ENCODE results near the gene GSDMA.
"Not testable (repeated sequence)": the region's sequence is repeated elsewhere in the genome, so short reads cannot be mapped to it uniquely, and the experiment has no call there.

The GSDMA gene

DNA sequence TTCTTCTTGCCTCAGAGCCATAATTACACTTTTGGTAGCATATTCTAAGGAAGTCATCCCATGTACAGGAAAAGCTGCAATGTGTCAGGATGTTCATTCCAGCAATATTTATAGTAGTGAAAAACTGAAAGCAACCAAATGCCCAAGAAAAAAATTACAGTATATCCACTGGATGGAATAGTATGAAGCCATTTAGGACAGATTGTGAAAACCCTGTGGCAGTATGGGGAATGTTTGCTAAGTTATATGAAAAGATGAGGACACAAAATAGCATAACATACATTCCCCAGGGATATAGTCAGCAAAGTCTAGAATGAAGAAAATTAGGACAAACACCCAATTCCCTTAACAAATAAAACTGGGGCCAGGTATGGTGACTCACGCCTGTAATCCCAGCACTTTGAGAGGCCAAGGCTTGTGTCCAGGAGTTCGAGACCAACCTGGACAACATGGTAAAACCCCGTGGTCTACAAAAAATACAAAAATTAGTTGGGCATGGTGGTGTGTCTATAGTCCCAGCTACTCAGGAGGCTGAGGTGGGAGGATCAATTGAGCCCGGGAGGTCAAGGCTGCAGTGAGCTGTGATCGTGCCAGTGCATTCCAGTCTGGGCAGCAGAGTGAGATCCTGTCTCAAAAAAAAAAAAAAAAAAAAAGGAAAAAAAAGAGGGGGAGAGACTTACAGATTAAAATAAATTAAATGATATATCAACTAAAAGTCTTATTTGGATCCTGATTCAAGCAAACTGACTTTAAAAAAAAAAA, 33.0 kb upstream of the GSDMA start:
- peak; percentile 87 for DNase-seq

DNA sequence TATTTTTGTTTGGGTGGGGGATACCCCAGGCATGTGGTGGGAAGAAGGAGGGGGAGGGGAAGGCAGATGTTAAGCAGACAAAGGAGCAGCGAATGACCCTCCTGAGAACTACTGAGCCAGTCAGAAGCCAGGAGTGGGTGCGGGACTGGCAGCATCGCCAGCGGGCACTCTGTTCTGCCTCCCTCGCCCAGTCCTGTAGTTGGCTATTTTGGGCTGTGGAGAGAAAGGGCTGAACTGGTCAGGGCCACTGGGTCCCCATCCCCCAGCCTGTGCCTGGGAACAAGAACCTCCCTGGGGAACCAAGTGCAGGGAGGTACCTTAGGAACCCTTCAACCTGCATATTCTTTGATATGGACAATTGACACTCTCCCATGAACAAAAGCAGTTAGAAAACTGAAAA, 28.9 kb upstream of the GSDMA start:
- no peak for DNase-seq

DNA sequence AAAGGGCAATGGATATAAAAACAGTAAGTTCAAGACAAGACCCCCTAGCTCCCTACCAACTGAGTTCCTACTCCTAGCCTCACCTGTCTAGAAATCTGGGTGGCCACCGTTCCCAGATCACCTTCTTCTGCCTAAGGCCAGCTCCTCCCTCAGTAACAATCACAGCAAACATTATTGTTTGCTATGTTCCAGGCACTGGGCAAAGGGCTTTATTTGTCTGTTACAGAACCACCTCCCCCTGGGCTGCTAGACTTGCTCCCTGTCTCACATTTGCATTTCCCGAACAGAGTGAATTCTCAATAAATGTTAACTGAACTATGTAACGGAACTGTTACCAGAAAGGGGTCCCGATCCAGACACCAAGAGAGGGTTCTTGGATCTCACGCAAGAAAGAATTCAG, 28.5 kb upstream of the GSDMA start:
- no peak for DNase-seq

DNA sequence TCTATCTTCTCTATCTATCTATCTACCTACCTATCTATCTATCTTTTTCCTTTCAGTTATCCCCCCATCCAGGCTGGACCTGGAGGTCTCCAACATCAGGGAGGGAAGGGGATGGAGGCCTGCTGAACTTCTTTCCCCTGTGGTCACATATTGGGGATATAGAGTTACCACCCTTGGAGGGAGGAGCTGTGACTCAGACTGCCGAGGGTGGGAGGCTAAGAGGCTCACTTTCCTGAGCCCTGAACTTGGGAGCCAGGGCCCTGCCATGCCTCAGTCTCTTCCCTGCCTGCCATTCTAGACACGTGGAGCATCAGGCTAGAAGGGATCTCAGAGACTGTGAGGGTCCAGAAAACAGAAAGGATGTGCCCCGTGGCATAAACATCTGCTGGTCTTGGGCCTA, 26.9 kb upstream of the GSDMA start:
- DNase-seq, result no peak

DNA sequence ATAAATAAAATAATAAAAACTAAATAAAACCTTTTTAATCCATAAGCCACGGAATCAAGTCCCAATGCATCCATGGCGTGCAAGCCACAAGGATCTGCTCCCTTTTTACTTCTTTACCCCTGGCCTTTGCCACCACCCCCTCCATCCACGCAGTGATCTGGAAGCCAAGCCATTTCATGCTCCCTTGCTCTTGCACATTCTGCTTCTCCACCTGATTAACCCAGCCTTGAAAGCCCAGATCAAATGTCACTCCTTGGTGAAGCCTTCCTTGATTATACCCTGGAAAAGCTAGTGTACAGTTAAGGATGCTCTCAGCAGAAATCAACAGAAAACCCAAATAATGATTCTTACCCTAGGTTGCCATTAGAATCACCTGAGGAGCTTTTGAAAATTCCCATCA, 25.4 kb upstream of the GSDMA start:
- no peak for DNase-seq

DNA sequence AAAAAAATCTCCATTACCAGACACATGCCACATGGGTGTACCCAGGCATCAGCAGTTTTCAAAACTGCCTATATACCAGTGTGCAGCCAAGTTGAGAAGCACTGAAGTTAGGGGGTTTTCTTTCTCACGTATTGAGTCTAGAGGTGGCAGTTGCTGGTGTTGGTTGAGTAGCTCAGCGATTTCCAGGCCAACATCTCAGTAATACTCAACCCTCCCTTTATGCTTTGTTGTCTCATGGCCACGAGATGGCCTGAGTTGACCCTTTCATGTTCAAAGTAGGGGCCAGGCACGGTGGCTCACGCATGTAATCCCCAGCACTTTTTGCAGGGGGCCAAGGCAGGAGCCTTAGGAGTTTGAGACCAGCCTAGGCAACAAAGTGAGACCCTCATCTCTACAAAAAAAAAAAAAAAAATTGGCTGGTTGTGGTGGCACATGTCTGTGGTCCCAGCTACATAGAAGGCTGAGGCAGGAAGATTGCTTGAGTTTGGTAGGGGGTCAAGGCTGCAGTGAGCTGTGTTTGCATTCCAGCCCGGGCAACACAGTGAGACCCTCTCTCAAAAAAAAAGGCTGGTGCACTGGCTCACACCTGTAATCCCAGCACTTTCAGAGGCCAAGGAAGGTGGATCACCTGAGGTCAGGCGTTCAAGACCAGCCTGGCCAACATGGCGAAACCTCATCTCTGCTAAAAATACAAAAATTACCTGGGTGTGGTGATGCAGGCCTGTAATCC, 24.5 kb upstream of the GSDMA start:
- DNase-seq, result no peak

DNA sequence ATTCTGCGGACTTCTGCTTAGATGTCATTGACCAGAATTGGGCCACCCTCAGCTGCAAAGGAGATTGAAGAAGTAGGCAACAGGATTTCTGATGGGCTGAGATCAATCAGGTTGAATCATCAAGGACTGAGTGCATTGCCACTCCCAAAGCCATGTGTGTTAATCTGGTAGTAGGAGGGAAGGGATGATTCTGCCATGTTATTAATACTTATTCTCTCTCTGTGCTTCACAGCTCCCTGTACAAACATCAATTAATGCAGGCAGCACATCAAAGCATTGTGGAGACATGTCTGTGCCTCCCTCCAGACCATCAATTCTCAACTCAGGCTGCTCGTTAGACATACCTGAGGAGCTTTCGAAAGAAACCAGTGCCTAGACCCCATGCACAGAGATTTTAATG, 23.7 kb upstream of the GSDMA start:
- DNase-seq, result no peak

DNA sequence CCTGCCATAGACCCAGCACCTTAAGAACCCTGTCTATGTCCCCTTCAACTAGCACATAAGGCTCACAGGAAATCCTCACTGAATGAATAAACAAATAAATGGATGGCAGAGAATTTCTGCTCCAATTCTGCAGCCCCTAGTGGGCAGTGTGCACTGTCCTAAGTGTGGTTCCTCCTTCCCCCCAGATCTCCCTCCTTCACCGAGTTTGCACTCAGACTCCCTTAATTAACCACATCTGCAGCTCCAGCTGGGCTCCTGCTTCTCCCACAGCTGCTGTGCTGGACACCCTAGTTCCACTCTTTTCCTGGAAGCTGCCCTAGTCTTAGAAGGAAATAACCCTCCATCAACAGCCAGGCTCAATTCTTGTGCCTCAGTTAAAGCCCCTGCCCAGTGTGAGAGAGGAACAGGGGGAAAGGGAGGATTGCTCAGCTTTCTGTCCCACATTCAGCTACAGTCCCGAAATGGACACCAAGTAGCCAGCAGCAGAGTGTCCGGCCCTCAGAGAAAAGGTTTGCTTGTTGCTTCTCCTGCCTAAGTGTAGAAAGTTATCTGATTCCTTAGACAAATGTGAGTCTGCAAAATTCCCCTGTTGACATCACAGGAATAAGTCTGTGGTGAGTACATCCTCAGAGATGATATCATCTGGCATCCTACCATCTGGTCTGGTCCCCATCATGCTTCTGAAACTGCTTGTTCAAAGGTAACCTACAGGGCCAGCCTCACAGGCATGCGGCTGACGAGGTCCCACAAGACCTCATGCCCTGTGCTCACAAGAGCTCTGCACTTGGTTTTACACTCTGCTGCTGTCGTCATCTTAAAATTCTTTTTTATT, 23.0 kb upstream of the GSDMA start:
- DNase-seq, result peak; percentile 87

DNA sequence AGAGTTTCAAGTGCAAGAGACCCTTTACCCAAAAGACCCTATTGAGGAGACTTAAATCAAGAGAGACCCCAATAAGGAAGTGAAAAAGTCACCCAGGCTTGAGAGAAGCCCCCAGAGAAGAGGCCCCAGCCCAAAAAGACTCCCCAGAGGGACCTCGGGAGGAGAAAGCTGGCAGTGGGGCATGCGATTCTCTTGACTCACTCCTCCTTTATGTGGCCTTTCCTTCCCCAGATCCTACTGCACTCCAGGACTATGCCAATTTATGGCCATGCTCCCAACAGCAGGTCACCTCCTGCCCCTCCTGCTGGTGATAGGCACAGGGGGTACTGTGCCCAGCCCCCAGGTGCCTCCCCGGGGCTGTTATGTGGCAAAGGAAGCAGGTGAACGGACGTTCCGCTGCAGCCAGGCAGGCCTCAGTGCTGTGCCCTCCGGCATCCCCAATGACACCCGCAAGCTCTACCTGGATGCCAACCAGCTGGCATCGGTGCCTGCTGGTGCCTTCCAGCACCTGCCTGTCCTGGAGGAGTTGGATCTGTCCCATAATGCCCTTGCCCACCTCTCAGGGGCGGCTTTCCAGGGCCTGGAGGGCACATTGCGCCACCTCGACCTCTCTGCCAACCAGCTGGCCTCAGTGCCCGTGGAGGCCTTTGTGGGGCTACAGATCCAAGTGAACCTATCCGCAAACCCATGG, 19.0 kb upstream of the GSDMA start:
- no peak for DNase-seq

DNA sequence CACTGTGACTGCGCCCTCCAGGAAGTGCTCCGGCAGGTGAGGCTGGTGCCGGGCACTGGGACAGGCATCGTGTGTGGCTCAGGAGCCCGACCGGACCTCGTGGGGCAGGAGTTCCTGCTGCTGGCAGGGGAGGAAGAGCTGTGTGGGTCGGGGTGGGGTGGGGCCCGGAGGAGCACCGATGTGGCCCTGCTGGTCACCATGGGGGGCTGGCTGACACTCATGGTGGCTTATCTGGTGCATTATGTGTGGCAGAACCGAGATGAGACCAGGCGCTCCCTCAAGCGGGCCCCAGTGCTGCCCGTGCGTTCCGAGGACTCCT, 18.5 kb upstream of the GSDMA start:
- no peak for DNase-seq

DNA sequence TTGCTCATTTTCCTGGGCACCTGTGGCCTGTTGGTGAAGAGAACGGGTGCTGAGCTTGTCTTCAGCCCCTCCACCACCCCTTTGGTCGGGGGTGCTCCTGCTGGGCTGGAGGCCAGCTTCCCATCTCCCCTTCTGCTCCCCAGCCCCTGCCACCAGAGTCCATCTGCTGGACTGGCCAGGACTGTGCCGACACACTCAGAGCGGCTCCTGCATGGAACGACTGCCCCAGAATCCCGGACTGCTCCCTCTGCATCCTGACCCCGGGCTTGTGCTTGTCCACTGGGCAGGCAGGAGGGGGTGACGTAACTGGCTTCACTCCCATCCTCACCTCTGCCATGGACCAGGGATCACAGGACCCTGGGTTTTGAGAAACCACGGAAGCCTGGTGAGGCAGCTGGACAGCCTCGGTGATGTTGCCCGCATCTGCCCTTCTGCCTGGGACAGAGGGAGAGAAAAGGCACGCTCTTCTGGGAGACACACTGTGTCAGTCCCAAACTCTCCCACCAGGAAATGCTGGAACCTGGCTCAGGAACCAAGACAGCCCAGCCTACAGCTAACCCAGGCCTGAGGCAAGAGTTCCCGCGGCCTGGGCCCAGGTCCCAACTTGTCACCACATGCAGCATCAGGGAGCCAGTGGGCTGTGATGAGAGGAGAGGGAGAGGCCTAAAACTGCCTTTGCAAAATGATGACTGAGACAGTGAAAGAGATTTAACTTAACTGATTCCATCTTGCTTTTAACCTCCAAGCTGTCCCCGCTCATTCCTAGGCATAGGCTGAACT, 16.1 kb upstream of the GSDMA start:
- no peak for DNase-seq

DNA sequence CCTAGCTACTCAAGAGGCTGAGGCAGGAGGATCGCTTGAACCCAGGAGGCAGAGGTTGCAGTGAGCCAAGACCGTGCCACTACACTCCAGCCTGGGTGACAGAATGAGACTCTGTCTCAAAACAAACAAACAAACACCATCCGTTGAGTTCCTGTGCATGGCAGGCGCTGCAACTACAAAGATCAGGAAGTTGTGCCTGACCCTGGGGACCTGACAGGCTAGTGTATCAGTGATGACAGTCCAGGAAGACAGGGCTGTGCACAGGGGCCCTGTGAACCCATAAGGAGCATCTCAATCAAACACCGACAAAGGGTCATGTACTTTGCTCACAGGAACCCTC, 14.3 kb upstream of the GSDMA start:
- not testable (repeated sequence) for DNase-seq

DNA sequence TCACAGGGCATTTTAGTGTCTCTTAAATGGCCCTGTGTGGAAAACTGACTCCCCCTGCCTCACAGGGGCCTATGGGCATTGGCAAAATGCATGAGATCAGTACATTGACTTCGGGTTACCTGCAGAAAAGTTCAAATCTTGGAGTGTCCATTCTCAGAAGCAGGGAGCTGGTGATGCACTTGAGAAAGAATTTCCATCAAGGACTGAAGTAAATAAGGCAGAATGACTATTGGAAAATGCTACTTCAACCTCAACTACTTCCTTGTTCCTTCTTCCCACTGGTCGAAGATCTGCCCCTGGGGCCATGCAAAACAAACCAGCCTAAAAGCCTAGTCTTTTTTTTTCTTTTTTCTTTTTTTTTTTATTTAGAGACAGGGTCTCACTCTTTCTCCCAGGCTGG, 13.8 kb upstream of the GSDMA start:
- DNase-seq, result no peak

DNA sequence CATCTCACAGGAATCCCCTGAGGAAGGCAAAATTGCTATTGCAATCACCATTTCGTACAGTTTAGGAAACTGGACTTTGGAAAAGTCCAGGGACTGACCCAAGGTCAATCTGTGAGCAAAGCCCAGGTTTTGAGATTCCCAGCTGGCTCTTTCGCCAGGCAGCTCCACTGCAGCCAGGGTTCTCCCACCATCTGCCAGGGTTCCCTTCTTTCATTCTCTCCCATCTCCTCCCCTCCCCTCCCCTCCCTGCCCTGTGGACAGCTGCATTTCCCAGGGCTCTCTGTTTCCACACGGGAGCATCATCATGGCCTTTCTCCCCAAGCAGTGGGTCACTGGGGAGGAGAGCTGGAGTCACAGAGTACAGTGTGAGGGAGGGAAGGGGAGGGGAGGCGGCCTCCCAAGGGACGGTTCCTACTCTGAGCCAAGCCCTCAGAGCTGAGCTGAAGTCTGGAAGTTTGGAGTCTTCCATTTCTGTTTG, 11.9 kb upstream of the GSDMA start:
- DNase-seq, result no peak

DNA sequence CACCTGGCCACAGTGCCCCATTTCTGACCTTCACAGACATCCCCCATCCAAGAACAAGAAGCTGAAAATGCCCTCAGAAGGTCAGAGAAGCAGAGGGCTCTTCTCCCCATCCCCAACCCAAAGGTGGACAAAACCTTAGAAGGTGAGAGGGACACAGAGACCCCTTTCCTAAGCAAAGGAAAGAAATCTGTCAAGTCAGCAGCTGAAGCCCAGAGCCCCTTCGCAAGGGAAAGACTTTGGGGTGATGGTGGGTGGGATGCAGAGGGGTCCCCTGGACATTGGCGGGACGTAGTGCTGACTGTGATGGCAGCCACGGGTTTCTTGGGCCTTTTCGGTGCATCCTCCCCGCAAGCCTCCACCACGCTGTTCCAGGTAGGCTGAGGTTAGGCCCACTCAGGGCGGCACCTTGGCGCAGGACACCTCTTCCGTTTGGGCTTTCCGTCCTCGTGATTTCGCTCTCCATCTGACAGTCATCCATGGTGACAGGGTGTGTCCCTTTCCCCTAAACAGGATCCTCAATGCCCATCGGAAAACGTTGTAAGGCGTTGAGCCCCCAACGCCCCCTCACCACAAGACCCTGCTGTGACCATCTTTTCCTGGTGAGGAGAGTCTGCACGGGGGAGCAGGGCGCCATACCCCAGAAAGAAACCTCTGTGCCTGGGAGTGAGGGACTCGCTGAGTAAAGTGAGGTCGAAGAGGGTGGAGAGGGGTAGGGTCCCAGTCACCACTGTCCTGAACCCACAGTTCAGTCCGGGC, 10.7 kb upstream of the GSDMA start:
- DNase-seq, result no peak

DNA sequence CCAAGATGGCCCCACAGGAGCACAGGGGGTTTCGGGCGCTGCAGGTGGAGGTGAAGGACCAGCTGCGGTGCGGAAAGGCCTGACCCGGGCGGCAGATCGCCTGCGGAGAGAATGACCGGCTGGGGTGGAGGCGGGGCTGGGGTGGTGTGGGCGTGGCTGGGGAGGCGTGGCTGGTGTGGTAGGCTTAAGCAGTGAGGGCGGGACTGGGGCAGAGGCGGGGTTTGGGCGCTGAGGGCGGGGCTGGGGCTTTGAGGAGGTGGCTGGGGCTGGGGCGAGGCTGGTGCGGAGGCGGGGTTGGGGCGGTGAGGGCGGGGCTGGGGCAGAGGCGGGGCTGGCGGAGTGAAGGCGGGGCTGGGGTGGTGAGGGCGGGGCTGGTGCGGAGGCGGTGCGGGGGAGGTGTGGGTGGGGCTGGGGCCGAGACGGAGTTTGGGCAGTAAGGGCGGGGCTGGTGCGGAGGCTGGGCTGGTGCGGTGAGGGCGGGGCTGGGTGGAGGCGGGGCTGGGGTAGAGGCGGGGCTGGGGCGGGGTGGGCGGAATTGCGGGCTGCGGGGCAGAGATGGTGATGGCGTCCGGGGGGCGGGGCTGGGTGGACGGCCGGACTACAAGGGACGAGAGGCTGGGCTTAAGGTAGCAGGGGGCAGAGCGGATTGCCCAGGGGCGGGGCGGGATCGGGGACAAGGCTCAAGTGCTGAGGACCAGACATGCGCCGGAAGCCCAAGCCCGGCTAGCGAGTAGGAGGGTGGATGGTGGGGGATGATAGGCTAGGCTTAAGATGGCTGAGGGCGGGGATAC, 9.9 kb upstream of the GSDMA start:
- DNase-seq, result peak; percentile 92

DNA sequence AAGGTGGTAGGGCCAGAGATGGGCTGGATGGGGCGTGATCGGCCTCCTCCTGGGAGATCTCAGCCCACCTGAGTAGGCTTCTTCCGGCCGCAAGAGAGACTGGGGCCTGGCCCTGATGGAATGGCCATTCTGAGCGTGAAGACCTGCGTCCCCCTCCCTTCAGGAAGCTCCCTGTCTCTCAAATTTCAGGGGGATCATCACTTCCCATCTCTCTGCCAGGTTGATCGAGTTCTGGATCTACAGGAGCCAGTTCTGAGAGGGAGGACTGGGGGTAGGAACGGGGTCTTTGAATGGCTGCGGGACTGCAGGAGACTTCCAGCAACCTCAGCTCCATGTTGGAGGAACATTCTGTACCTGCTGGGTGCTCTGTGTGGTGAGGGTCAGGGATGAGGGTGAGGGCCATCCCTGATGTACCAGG, 9.3 kb upstream of the GSDMA start:
- no peak for DNase-seq

DNA sequence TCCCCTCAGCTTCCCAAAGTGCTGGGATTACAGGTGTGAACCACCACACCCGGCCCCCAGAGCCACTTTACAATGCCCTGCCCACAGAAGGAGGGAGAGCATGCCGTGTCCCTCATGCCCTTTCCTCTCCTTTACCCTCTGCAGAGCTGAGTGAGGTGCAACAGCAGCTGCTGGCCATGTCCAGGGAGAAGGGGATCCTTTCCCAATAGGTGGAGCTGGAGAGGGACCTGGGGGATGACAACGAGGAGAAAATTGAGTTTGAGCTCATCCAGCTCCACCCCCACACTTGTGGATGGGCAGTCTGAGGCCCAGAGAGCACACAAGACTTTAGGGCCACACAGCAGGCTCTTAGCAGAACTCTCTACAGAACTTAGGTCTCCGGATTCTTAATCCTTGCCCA, 7.9 kb upstream of the GSDMA start:
- no peak for DNase-seq

DNA sequence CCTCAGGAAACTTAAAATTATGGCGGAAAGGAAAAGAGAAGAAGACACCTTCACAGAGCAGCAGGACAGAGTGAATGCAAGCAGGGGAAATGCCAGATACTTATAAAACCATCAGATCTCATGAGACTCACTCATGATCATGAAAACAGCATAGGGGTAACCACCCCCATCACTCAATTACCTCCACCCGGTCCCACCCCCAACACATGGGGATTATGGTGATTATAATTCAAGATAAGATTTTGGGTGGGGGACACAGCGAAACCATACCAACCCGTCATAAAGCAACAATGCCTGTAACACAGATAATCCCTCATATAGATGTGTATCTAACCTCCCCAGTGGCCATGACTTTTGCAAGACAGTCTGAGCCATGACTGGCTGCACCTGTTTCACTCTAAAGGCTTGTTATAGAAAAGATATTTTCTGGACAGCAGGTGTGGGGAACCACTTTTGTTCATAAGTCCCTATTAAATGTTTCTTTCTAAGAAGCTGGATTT, 7.0 kb upstream of the GSDMA start:
- no peak for DNase-seq

DNA sequence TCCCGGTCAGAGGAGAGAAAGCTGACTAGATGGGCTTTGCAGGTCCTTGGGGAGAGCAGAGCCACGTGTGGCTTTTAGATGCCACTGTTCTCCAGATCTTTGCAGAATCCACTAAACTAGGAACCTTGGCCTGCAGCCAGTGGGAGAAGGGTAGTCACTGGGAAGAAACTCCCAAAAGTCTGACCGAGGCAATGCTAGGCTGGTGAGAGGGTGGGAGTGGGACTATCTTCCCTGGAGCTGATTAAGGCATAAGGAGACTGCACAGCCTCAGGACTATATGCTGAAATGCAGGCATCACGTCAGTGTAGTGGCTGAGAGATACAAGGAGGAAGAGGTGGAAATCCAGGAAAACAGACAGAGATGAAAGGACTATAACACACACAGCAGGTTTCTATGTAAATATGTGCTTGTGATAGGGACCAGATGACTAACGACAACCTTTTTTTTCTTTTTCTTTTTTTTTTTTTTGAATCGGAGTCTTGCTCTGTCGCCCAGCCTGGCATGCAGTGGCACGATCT, 2.2 kb upstream of the GSDMA start:
- no peak for DNase-seq
